HG03558 (cell line): ENCODE results near the gene KCNQ1OT1.
"Not testable (repeated sequence)": the region's sequence is repeated elsewhere in the genome, so short reads cannot be mapped to it uniquely, and the experiment has no call there.

Experiments
- ATAC-seq: cut with Tn5 transposase; IDR thresholded peaks from one replicate; pipeline ENCODE4 v1.9.1; 2021; ENCODE audit warnings: moderate number of reproducible peaks; ENCODE audit not compliant: unreplicated experiment; ENCODE audit errors: extremely low read depth

The KCNQ1OT1 gene

DNA sequence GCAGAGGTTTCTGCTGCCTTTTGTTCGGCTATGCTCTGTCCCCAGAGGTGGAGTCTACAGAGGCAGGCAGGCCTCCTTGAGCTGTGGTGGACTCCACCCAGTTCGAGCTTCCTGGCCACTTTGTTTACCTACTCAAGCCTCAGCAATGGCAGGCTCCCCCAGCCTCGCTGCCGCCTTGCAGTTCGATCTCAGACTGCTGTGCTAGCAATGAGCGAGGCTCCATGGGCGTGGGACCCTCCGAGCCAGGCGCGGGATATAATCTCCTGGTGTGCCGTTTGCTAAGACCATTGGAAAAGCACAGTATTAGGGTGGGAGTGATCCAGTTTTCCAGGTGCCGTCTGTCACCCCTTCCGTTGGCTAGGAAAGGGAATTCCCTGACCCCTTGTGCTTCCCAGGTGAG is 60.0 kb downstream of the KCNQ1OT1 start:
- ATAC-seq, result not testable (repeated sequence)

DNA sequence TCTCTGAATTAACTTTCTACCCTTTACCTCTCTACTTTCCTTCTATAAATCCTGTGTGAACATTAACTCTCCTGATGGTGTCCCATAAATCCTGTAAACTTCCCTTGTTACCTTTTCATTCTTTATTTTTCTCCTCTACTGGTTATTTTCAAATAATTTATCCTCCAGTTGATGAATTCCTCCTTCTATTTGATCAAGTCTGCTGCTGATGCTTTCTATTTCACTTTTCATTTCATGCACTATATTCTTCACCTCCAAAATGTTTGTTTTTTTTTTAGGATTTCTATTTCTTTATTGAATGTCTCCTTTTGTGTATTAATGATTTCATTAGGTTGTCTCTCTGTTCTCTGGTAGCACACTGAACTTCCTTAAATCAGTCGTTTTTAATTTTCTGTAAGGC is 68.6 kb downstream of the KCNQ1OT1 start:
- ATAC-seq, result no peak

DNA sequence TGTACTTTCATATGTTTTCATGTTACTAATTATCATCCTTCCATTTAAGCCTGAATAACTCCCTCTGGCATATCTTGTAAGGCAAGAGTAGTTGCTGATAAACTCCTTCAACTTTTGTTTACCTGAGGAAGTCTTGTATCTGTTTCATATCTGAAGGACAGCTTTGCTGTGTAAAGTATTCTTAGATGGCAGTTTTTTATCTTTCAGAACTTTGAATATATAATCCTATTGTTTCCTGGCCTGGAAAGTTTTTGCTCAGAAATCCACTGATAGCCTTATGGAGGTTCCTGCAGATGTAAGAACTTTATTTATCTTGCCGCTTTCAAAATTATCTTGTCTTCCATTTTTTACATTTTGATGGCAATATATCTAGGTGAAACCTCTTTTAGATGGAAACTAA is 69.1 kb downstream of the KCNQ1OT1 start:
- no peak for ATAC-seq

DNA sequence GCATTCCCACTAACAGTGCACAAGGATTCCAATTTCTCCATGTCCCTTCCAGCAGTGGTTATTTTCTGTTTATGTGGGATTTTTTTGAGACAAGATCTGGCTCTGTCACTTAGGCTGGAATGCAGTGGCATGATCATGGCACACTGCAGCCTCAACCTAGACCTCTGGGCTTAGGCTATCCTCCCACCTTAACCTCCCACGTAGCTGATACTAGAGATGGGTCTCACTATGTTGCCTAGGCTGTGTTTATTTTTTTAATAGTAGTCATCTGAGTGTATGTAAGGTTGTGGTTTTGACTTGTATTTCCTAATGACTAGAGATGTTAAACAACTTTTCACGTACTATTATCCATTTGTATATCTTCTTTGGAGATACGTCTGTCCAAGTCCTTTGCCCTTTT is 74.6 kb downstream of the KCNQ1OT1 start:
- no peak for ATAC-seq

DNA sequence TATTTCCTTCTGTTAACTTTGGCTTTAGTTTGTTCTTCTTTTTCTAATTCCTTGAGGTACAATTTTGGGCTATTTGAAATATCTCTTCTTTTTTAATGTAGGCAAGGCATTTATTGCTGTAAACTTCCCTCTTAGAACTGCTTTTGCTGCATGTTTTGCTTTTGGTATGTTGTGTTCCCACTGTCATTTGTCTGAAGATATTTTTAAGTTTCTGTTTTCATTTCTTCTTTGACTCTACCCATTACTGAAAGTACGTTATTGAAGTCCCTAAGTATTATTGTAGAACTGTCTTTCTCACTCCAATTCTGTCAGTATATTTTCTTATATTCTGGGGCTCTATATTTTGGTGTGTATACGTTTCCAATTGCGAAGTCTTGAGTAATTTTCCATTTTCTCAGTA is 77.9 kb downstream of the KCNQ1OT1 start:
- no peak for ATAC-seq

DNA sequence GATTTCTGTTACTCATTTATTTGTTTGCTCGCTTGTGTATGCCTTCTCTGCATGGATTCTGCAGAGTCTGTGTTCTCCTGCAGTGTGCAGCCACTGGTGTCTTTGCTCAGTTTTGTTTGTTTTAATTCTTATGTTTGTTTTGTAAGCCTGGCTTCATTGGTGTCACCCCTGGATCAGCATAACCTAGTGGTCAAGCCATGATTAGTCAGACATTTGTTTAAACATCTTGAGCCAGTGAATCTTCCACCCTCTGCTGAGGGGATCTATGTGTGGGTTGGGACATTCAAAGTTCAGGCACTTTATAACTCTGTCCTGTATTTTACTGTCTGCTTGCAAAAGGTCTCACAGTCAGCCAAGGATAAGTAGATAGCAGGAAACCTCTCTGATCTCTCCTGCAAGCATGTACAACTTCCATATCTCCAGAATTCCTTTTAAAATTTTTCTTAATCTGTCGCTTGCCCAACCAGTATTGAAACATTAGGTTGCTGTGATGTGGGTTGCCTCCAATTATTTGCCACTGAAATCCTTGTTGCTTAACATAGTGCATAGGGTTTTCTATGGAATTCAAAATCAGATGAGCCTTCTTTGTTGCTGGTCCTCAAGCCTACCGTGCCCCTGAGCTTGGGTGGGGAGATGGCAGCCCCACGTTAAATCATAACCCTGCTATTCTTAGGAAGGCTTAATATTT is 86.8 kb downstream of the KCNQ1OT1 start:
- no peak for ATAC-seq

DNA sequence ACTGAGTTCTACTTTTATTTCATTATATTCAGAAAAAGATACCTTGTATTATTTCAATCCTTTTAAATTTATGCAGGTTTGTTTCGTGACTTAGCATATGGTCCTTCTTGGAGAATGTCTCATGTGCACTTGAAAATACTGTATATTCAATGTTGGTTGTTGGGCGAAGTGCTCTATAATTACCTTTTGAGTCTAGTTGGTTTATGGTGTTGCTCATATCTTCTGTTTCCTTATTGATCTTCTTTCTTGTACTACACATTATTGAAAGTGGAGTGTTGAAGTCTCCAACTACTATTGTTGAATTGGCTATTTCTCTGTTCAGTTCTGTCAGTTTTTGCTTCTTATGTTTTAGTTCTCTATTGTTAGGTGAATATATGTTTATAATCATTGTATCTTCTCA is 90.4 kb downstream of the KCNQ1OT1 start:
- ATAC-seq, result no peak

DNA sequence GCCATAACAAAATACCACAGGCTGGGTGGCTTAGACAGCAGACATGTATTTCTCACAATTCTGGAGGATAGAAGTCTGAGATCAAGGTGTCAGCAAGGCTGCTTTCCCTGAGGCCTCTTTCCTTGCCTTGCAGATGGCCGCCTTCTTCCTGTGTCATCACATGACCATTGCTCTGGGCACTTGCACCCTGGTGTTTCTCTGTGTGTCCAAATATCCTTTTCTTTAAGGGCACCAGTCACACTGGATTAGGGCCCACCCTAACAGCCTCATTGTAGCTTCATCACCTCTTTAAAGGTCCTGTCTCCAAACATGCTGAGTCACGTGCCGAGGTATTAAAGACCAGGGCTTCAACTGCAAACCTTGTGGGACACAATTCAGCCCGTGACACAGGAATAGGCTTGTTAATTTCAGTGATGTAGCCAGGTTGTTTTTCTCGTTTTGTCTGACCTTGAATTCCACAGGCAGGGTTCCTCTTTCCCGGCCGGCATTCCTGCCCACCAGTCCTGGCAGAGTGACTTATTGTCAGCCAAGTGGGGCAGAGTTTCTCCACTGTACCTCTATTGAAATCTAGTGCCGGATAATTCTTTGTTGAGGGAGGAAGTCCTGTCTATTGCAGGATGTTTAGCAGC is 100.1 kb downstream of the KCNQ1OT1 start:
- ATAC-seq, result no peak

DNA sequence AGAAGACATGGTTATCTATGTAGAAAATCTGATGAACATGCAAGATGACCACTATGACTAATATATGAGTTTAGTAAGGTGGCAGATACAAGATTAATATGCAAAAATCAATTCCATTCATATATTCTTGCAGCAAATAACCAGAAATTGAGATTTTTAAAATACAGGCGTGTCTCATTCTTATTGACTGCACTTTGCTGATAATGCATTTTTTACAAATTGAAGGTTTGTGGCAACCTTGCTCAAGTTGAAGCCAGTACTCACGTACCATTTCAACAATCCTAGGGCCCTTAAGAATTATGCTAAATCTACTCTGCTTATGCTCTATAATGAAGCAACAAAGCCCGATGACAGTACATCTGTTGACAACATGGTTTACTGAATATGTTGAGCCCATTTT is 104.6 kb downstream of the KCNQ1OT1 start:
- no peak for ATAC-seq

DNA sequence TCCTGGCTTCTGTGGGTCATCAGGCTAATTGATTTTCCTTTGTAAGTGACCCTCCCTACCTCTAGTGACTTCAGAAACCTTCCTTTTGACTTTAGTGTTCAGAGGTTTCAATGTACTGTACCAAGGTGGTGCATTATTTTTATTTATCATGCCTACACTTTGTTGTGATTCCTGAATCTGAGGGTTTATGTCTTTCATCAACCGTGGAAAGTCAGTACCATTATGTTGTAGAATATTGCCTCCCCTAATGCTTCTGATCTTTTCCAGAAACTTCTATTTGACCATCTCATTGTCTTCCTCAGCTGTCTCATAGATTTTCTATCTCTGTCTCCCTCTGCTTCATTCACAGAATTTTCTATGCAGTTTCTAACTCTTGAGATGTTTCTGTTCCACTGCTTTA is 105.5 kb downstream of the KCNQ1OT1 start:
- no peak for ATAC-seq

DNA sequence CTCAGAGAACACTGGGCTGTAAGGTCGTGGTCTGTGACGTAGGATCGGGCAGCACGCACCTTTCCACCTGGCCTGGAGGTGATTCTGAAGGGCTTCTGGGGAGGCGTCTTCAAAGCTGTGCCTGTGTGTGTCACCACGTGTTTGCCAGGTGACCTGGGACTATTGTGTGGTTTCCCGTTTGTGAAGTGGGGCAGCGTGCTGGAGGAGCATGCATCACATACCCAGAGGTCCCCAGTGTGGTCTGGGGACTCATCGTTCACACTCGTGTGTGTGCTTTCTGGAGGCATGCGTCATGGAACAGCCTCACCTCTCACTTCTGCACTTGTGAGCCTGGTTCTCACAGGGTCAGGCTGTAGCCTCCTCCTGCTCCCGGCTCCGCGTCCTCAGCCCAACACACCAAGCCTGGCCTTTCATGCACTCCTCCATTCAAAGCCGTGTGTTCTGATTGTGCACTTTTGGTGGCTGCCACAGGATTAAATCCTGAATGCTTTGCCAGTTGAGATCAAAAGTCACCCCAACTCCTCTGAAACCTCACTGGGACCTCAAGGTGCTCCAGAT is 106.3 kb downstream of the KCNQ1OT1 start:
- no peak for ATAC-seq

DNA sequence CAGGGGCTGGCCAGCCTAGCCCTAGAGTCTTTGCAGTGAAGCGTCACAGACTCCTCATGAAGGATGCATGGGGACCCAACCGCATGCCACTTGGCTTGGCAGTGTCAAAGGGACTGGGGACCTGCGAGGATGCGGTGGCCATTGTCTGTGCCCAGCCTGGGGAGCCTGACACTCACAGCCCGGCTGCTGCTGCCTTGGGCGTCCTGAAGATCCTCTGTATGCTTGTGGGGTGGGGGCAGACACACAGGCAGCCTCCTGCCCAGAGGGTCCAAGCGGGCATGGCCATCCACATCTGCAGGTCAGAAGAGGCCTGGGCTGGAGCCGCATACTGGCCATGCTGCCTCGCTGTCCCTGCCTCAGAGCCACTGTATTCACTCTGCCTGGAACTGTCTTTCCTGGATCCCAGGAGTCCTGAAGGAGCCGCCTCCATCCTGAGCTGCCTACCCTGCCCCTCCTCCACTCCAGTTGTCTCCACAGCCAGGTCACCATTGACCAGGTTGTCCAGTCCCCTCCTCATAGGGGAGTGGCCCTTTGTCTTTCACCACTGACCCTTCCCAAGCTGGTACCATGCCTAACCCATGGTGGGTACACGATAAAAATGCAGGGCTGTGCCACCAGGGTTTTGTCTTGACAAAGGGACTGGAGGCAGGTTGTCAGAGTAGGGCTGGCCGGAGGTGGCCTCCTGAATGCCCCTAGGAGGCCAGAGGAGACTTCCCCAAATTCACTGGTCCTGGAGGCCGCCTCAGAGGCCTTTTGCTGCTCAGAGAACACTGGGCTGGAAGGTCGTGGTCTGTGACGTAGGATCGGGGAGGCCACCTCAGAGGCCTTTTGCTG is 107.0 kb downstream of the KCNQ1OT1 start:
- ATAC-seq, result no peak

DNA sequence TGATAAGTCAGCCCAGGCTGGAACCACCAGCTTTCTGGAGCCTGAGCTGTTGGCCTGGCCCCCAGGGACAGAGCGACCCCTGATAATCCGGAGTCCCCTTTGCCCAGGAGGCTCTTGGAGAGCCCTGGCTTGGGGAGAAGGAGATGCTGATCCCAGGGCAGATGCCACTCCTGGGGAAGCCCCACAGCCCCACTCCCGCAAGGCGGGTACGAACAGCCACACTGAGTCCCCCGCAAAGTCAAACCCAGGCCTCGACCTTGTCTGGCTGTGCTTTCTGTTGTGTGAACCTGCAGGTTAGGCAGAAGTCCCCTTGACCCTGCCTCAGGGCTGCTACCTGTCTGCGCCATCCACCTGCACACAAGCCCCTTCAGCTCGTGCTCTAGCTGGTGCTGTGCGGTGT is 108.0 kb downstream of the KCNQ1OT1 start:
- ATAC-seq, result no peak

DNA sequence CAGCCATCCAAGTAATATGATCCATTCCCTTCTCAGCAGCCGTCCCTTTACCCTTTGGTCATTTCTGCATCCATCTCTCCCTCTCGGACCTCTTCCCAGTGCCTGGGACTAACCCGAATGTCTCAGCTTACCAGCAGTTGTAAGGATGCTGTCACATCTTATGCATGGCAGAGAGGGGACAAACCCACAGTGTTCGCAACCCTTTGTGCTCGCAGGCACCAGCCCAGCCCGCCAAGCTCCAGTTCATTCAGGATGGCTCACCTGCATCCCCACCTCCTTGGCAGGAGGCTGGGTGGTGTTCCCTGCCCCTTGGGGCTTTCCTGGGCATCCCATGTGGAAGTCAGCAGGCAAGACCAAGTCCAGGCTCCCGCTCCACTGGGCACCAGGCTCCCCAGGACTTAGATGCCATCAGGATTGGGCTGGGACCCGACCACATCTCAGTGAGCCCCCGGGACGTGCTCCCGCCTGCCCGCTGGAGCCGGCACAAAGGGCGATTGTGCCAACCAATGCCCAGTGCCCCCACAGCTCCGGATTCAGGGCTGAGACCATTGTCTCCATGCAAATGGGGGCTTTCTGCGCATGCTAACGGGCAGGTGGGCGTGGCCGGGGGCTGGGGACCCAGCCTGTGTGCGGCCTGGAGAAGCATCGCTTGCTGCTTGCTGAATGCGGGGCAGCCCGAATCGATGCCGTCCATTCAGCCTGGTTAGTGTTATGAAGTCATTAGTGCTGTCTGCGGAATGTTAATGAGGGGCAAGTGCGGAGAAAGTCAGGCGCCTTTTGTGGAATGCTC is 108.6 kb downstream of the KCNQ1OT1 start:
- ATAC-seq, result no peak

DNA sequence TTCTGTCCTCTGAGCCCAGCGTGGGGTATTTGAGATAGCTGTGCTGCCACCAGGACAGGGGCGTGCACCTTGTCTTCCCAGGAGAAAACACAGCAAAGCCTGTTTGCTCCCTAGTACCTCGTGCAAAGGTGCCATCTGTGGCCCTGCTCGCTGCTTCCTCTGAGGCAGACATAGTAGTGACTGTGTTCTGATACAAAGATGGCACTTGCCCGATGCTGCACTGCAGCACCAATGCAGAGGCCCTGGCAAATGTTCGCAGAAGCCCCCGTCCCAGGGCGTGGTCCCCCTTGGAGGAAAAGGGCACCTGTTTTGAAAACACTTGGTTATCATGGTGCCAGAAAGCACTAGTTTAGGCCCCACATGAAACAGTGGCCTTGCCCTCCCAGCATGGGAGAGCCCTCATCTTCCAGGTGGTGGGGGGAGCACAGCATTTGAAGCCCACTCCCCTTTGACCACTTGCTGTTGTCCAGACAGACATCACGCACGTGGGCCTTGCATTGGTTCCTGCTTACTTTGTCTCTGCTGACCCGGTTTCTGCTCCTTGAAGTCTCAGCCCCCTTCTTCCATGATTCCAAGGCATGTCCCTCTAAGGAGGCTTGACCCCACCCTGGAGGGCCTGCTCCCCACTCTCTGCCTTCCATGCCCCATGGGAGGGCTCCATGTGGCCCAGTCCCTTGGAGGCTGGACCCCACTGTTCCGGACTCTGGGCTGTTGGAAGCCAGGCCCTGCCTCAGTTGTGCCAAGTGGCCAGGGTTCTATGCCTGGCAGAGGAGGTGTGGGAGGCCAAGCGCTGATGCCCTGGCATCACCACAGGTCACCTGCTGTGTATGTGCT is 109.4 kb downstream of the KCNQ1OT1 start:
- ATAC-seq, result no peak

DNA sequence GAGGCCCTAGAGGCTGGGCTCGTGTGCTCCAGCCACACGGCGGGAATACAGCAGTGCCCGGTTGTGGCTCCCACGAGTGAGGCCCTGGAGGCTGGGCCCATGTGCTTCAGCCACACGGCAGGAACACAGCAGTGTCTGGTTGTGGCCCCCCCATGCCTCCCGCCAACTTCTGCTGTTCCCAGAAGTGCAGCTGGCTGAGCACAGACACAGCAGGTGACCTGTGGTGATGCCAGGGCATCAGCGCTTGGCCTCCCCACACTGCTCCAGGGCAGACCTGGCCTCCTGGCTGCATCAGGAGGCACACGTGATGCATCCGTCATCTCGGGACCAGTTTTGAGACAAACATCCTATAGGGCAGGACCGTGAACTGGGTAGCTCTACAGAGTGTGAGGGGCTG is 110.3 kb downstream of the KCNQ1OT1 start:
- ATAC-seq, result no peak

DNA sequence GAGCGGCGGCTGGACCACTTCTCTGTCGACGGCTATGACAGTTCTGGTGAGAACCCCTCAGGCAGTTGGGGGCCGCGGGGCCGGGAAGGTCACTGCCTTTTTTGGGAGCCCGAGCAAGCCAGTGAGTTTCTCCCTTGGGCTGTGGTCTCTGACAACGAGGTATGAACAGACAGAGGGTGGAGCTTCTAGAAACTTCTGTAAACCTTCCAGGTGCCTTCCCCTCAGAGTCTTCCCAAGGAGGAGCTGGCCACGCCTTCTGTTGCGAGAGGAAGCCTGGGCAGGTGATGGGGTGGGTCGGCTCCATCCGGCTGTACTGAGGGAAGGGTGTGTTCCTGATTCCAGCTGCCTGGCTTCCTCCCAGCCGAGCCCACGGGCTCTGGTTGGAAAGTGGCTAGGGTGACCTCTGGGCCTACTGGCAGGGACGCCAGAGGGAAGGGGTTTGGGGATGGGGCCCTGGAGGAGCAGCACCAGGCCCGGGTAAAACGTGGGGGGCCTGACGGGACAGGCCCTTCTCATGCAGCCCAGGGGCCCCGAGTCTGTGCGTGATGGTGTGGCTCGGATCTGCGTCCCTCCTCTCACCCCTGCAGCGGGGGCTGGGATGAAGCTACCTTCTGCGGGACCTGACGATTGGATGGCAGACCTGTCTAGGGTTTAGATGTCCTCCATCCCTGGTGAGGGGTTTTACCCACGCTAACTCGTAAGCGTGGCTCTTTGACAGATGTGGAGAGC is 110.8 kb downstream of the KCNQ1OT1 start:
- ATAC-seq, result no peak

DNA sequence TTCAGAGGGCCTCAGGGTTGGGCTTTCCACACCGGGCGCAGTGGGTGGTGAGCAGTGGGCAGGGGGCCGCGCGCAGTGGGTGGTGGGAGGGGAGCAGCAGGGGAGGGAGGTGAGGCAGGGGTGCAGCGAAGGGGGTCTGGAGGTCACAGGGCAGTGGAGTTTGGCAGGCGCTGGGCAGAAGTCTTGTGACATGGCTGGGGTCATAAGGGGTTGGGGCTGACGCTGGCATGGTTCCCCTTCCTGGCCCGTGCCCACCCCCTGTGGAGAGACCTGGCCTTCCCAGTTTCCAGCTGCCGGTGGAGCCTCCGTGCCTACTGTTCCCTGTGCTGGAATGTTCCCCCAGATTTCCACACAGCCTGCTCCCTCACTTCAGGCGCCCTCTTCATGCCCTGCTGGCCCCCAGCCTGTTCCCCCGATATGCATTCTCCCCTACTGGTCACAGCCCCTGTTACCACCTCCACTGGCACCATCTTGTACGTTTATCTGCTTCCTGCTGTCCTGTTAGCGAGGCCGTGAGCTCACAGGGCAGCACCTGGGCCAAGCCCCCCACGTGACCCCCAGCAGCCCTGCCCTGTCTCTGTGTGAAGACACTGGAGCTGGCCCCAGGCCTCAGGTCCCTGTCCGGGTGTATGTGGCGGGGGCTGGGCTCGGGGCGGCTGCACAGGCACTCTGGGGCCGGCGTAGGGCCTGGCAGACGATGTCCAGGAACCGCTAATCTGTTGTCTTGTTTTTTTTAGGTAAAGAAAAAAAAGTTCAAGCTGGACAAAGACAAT is 111.6 kb downstream of the KCNQ1OT1 start:
- no peak for ATAC-seq
